Measurements from ENCODE around the gene PAN3. TPM values are rescaled to one million over a fixed set of nuclear protein-coding genes. Genes with fewer than 3 reads are reported as not detected.

PAN3 gene
- total and polyA plus RNA-seq, 2 of the 8 experiments (the other 6 are each of a cell fraction or from before 2014, with no cell fraction given), result 12.7 to 39.3 TPM

- TF ChIP-seq USF2 (IDR thresholded peaks at IDR 0.05; ENCODE audit: low read length), result no peak
- TF ChIP-seq TAF1 (IDR thresholded peaks at IDR 0.05; ENCODE audit: low read depth, low read length), result peak; percentile 54; the same call in 1 of the 2 replicates
- no peak for TF ChIP-seq POLR2A (IDR thresholded peaks at IDR 0.05; ENCODE audit: control extremely low read depth in 1 of 2, low read depth in 2 of 2, low read length in 2 of 2)
- no peak for TF ChIP-seq GTF2F1 (IDR thresholded peaks at IDR 0.05; ENCODE audit: borderline replicate concordance, low read depth, low read length)
- peak in 1 of 2 experiments; percentile 8; a peak in 1 of 4 replicates for TF ChIP-seq RAD21 (IDR thresholded peaks at IDR 0.05 in 1 of 2, conservative IDR thresholded peaks at IDR 0.05 in 1 of 2; ENCODE audit: low read depth in 2 of 2, low read length in 2 of 2)
- TF ChIP-seq POLR2AphosphoS5 (IDR thresholded peaks at IDR 0.05; ENCODE audit: low read depth, low read length), result peak; percentile 33; the same call in 1 of the 2 replicates
- no peak for TF ChIP-seq ATF3 (IDR thresholded peaks at IDR 0.05; ENCODE audit: insufficient read depth, low read depth, low read length)
- no peak for TF ChIP-seq KDM4A (IDR thresholded peaks at IDR 0.05; ENCODE audit: low read depth, low read length, severe bottlenecking)
- TF ChIP-seq MAFK (IDR thresholded peaks at IDR 0.05; ENCODE audit: low read depth, low read length), result no peak
- TF ChIP-seq POU5F1 (IDR thresholded peaks at IDR 0.05; ENCODE audit: low read depth, low read length), result no peak
- TF ChIP-seq JUN (IDR thresholded peaks at IDR 0.05; ENCODE audit: low read depth, low read length), result no peak
- TF ChIP-seq MAX (IDR thresholded peaks at IDR 0.05), result peak; percentile 69; the same call in 1 of the 2 replicates
- no peak for TF ChIP-seq BRCA1 (IDR thresholded peaks at IDR 0.05; ENCODE audit: low read depth, low read length)
- TF ChIP-seq RXRA (IDR thresholded peaks at IDR 0.05; ENCODE audit: insufficient read depth, low read depth, low read length), result no peak
- TF ChIP-seq SP1 (IDR thresholded peaks at IDR 0.05; ENCODE audit: low read depth, low read length), result no peak
- TF ChIP-seq ASH2L (IDR thresholded peaks at IDR 0.05; ENCODE audit: low read length), result no peak
- TF ChIP-seq SIRT6 (IDR thresholded peaks at IDR 0.05; ENCODE audit: low read length), result no peak
- TF ChIP-seq YY1 (IDR thresholded peaks at IDR 0.05; ENCODE audit: low read depth, low read length), result no peak
- no peak for TF ChIP-seq ZNF274 (IDR thresholded peaks at IDR 0.05; ENCODE audit: borderline replicate concordance, extremely low read depth, low read length)
- TF ChIP-seq NRF1 (IDR thresholded peaks at IDR 0.05; ENCODE audit: low read depth, low read length), result no peak
- TF ChIP-seq SAP30 (IDR thresholded peaks at IDR 0.05; ENCODE audit: insufficient read depth, insufficient replicate concordance, low read length), result no peak
- TF ChIP-seq TEAD4 (IDR thresholded peaks at IDR 0.05; ENCODE audit: low read depth, low read length), result no peak
- TF ChIP-seq CEBPB (IDR thresholded peaks at IDR 0.05; ENCODE audit: low read depth, low read length), result no peak
- no peak for TF ChIP-seq CBX5 (IDR thresholded peaks at IDR 0.05; ENCODE audit: low read depth, low read length)
Measured at GRCh38 chr13:28138756-28139470, 568 bp downstream of the PAN3 start (continued).
